ENCODE results near the gene CHGA.

CHGA gene

GRCh38 chr14:92973798-92974372 is 50.9 kb downstream of the CHGA start:
- TF ChIP-seq, protein P1, sequence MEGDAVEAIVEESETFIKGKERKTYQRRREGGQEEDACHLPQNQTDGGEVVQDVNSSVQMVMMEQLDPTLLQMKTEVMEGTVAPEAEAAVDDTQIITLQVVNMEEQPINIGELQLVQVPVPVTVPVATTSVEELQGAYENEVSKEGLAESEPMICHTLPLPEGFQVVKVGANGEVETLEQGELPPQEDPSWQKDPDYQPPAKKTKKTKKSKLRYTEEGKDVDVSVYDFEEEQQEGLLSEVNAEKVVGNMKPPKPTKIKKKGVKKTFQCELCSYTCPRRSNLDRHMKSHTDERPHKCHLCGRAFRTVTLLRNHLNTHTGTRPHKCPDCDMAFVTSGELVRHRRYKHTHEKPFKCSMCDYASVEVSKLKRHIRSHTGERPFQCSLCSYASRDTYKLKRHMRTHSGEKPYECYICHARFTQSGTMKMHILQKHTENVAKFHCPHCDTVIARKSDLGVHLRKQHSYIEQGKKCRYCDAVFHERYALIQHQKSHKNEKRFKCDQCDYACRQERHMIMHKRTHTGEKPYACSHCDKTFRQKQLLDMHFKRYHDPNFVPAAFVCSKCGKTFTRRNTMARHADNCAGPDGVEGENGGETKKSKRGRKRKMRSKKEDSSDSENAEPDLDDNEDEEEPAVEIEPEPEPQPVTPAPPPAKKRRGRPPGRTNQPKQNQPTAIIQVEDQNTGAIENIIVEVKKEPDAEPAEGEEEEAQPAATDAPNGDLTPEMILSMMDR (IDR thresholded peaks at IDR 0.05; ENCODE audit: extremely low read depth, insufficient read depth, missing control alignments) = no peak
- DNase-seq (ENCODE audit: low spot score) = no peak
- in situ Hi-C loops (cut with MboI; ENCODE audit: low pct_unique_long_range_greater_than_20kb, low sequenced_read_pairs, unreplicated experiment) = no loop called here

GRCh38 chr14:92974541-92975345 is 51.8 kb downstream of the CHGA start:
- TF ChIP-seq, protein P1 (IDR thresholded peaks at IDR 0.05; ENCODE audit: extremely low read depth, insufficient read depth, missing control alignments) = no peak
- no peak for DNase-seq (ENCODE audit: low spot score)
- in situ Hi-C loops (cut with MboI; ENCODE audit: low pct_unique_long_range_greater_than_20kb, low sequenced_read_pairs, unreplicated experiment) = no loop called here

GRCh38 chr14:92976268-92976667 is 53.3 kb downstream of the CHGA start:
- DNase-seq (ENCODE audit: low spot score) = no peak
- in situ Hi-C loops (cut with MboI; ENCODE audit: low pct_unique_long_range_greater_than_20kb, low sequenced_read_pairs, unreplicated experiment) = no loop called here
- TF ChIP-seq, protein P1 (IDR thresholded peaks at IDR 0.05; ENCODE audit: extremely low read depth, insufficient read depth, missing control alignments) = no peak

DNA sequence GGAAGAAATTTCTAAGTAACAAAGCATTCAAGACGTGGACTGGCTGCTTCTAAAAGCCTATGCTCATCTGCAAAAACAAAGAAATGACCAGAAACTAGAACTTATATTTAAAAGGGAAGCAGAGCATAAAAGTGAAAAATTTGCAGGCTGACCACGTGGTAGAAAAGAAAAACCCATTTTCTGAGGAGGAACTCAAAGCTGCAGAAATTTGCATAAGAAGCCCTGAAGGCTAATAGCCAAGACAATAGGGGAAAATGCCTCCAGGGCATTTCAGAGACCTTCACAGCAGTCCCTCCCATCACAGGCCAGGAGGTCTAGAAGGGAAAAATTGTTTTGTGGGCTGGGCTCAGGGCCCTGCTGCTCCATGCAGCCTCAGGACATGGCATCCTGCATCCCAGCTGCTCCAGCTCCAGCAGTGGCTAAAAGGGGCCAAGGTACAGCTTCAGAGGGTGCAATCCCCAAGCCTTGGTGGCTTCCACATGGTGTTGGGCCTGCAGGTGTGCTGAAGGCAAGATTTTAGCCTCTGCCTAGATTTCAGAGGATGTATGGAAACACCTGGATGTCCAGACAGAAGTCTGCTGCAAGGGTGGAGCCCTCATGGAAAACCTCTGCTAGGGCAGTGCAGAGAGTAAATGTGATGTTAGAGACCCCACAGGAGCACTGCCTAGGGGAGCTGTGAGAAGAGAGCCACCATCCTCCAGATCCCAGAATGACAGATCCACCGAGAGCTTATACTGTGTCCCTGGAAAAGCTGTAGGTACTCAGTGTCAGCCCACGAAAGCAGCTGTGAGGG is 55.5 kb downstream of the CHGA start:
- TF ChIP-seq, protein P1 (IDR thresholded peaks at IDR 0.05; ENCODE audit: extremely low read depth, insufficient read depth, missing control alignments) = no peak
- in situ Hi-C loops (cut with MboI; ENCODE audit: low pct_unique_long_range_greater_than_20kb, low sequenced_read_pairs, unreplicated experiment) = no loop called here
- no peak for DNase-seq (ENCODE audit: low spot score)

DNA sequence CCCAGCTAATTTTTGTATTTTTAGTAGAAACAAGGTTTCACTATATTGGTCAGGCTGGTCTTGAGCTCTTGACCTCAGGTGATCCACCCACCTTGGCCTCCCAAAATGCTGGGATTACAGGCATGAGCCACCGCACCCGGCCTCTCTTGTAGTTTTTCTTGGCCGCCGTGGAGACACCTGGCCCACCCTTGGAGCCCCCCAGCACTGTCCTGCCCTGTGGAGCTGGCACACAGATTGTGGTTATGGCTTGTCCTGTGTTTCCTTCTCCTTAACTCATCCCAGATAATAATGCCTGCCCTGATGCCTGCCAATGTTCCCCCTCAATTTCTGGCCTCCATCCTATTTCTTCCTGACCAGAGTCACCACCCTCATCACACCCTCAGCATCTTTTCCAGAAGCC is 57.9 kb downstream of the CHGA start:
- DNase-seq (ENCODE audit: low spot score) = no peak
- in situ Hi-C loops (cut with MboI; ENCODE audit: low pct_unique_long_range_greater_than_20kb, low sequenced_read_pairs, unreplicated experiment) = no loop called here
- TF ChIP-seq, protein P1 (IDR thresholded peaks at IDR 0.05; ENCODE audit: extremely low read depth, insufficient read depth, missing control alignments) = no peak

- in situ Hi-C loops (cut with MboI; ENCODE audit: low pct_unique_long_range_greater_than_20kb, low sequenced_read_pairs, unreplicated experiment) = no loop called here
- TF ChIP-seq, protein P1 (IDR thresholded peaks at IDR 0.05; ENCODE audit: extremely low read depth, insufficient read depth, missing control alignments) = no peak
- DNase-seq (ENCODE audit: low spot score) = no peak
Measured at GRCh38 chr14:92981726-92982125, 58.8 kb downstream of the CHGA start.

Measured in GM13977 (cell line).